Liver (tissue), 3 donors: ENCODE data around the gene KPNA6.
A peak's percentile ranks its signal among the peaks of the same experiment; 100 is the strongest.

ENCODE experiments used
- FOXA2 ChIP-seq: IDR thresholded peaks from 2 replicates; pipeline ENCODE4 v1.6.1; 2016; ENCODE audit warnings: antibody characterized with exemption
- GABPA ChIP-seq, 2 donors: IDR thresholded peaks in 1 of 2; conservative IDR thresholded peaks in 1 of 2; 2 replicates each; pipeline ENCODE4 v1.6.1; 2016; ENCODE audit warnings: antibody characterized with exemption in 2 of 2, mild to moderate bottlenecking in 1 of 2, moderate library complexity in 1 of 2
- HNF4A ChIP-seq, 2 donors: conservative IDR thresholded peaks; 2 replicates each; pipeline ENCODE4 v1.6.1; 2016; ENCODE audit warnings: antibody characterized with exemption in 2 of 2, mild to moderate bottlenecking in 2 of 2
- JUND ChIP-seq, 2 donors: IDR thresholded peaks; 2 replicates each; pipeline ENCODE4 v1.6.1; 2016; ENCODE audit warnings: antibody characterized with exemption in 2 of 2
- NR2F2 ChIP-seq: IDR thresholded peaks from 2 replicates; pipeline ENCODE4 v1.6.1; 2016; ENCODE audit warnings: antibody characterized with exemption
- RAD21 ChIP-seq, 2 donors: IDR thresholded peaks; 2 replicates each; pipeline ENCODE4 v1.6.1; 2016; ENCODE audit warnings: antibody characterized with exemption in 2 of 2, mild to moderate bottlenecking in 2 of 2
- RXRA ChIP-seq, 2 donors: IDR thresholded peaks; 2 replicates each; pipeline ENCODE4 v1.6.1; 2017 to 2018; ENCODE audit warnings: antibody characterized with exemption in 2 of 2, mild to moderate bottlenecking in 1 of 2
- SP1 ChIP-seq: IDR thresholded peaks from 2 replicates; pipeline ENCODE4 v1.6.1; 2018; ENCODE audit warnings: antibody characterized with exemption, mild to moderate bottlenecking
- YY1 ChIP-seq: IDR thresholded peaks from 2 replicates; pipeline ENCODE4 v1.6.1; 2016; ENCODE audit warnings: antibody characterized with exemption, mild to moderate bottlenecking
- TF ChIP-seq, protein P1 (sequence below): fragments of 150-350 bp; IDR thresholded peaks from 2 replicates; pipeline ENCODE4 v1.5.1; 2017; ENCODE audit warnings: improper control_type of control experiment, low read depth, low read length; ENCODE audit not compliant: missing input control
- TF ChIP-seq, protein P2 (sequence below): IDR thresholded peaks from 2 replicates; pipeline ENCODE4 v1.6.1; 2016; ENCODE audit warnings: antibody characterized with exemption
- TF ChIP-seq, protein P3 (sequence below): IDR thresholded peaks from 2 replicates; pipeline ENCODE4 v1.6.1; 2016; ENCODE audit warnings: antibody characterized with exemption, mild to moderate bottlenecking
- donor health status: healthy.
- donor health status: healthy.

DNA sequence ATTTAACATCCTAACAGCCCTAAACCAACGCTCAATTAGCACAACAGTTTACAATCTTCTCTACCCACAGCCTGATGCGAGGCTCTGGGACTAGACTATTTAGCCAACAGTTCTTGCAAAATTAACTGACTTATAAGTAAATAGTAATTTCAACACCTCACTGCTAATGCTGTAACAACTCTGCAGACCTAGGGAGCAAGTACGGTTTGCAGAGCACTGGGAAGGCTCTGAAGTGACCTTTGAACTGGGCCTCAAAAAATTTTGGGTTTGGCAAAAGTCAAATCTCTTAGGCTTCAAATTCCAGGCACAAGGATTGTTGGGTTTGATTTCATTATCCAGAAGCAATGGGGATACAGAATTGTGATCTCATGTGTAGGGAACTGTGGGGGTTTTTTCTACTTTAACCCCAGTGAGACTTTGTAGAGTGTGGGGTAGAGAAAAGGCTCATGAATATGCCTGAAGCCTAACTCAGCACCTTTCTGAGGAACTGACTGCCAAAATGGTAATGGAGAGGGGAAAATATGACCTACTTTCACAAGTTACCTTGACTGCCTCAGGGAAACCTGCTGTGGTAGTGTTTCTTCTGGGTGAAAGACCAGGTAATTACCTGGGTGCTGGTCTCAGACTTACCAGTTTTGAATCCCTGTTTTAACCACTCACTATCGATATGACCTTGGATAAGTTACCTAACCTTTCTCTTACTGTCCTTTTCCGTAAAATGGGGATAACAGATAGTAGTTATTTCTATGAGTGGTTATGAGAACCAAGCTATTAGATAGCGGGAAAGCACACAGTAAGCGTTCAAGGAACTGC is 70.7 kb downstream of the KPNA6 start:
- TF ChIP-seq, protein P1, sequence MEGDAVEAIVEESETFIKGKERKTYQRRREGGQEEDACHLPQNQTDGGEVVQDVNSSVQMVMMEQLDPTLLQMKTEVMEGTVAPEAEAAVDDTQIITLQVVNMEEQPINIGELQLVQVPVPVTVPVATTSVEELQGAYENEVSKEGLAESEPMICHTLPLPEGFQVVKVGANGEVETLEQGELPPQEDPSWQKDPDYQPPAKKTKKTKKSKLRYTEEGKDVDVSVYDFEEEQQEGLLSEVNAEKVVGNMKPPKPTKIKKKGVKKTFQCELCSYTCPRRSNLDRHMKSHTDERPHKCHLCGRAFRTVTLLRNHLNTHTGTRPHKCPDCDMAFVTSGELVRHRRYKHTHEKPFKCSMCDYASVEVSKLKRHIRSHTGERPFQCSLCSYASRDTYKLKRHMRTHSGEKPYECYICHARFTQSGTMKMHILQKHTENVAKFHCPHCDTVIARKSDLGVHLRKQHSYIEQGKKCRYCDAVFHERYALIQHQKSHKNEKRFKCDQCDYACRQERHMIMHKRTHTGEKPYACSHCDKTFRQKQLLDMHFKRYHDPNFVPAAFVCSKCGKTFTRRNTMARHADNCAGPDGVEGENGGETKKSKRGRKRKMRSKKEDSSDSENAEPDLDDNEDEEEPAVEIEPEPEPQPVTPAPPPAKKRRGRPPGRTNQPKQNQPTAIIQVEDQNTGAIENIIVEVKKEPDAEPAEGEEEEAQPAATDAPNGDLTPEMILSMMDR, result no peak
- TF ChIP-seq SP1 (peak; percentile 95), YY1 (peak; percentile 58), FOXA2 (peak; percentile 85), GABPA (IDR thresholded peaks at IDR 0.05 in 1 of 2, conservative IDR thresholded peaks at IDR 0.05 in 1 of 2) (peak; percentile 13 to 50), RAD21 (IDR thresholded peaks at IDR 0.05) (peak; percentile 32 to 52), NR2F2 (peak; percentile 75), RXRA (IDR thresholded peaks at IDR 0.05) (peak; percentile 84), JUND (IDR thresholded peaks at IDR 0.05) (peak; percentile 73 to 86), HNF4A (conservative IDR thresholded peaks at IDR 0.05) (peak; percentile 95 to 97)
- TF ChIP-seq, protein P2, sequence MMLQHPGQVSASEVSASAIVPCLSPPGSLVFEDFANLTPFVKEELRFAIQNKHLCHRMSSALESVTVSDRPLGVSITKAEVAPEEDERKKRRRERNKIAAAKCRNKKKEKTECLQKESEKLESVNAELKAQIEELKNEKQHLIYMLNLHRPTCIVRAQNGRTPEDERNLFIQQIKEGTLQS, result peak; percentile 80
- TF ChIP-seq, protein P3, sequence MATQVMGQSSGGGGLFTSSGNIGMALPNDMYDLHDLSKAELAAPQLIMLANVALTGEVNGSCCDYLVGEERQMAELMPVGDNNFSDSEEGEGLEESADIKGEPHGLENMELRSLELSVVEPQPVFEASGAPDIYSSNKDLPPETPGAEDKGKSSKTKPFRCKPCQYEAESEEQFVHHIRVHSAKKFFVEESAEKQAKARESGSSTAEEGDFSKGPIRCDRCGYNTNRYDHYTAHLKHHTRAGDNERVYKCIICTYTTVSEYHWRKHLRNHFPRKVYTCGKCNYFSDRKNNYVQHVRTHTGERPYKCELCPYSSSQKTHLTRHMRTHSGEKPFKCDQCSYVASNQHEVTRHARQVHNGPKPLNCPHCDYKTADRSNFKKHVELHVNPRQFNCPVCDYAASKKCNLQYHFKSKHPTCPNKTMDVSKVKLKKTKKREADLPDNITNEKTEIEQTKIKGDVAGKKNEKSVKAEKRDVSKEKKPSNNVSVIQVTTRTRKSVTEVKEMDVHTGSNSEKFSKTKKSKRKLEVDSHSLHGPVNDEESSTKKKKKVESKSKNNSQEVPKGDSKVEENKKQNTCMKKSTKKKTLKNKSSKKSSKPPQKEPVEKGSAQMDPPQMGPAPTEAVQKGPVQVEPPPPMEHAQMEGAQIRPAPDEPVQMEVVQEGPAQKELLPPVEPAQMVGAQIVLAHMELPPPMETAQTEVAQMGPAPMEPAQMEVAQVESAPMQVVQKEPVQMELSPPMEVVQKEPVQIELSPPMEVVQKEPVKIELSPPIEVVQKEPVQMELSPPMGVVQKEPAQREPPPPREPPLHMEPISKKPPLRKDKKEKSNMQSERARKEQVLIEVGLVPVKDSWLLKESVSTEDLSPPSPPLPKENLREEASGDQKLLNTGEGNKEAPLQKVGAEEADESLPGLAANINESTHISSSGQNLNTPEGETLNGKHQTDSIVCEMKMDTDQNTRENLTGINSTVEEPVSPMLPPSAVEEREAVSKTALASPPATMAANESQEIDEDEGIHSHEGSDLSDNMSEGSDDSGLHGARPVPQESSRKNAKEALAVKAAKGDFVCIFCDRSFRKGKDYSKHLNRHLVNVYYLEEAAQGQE, result peak; percentile 56
